ENCODE measurements around the gene C1orf21. TPM values are rescaled to one million over a fixed set of nuclear protein-coding genes. Genes with fewer than 3 reads are reported as not detected.

C1orf21 gene
- total RNA-seq, 1 donor from 2014 or later = 0.09 TPM

DNA sequence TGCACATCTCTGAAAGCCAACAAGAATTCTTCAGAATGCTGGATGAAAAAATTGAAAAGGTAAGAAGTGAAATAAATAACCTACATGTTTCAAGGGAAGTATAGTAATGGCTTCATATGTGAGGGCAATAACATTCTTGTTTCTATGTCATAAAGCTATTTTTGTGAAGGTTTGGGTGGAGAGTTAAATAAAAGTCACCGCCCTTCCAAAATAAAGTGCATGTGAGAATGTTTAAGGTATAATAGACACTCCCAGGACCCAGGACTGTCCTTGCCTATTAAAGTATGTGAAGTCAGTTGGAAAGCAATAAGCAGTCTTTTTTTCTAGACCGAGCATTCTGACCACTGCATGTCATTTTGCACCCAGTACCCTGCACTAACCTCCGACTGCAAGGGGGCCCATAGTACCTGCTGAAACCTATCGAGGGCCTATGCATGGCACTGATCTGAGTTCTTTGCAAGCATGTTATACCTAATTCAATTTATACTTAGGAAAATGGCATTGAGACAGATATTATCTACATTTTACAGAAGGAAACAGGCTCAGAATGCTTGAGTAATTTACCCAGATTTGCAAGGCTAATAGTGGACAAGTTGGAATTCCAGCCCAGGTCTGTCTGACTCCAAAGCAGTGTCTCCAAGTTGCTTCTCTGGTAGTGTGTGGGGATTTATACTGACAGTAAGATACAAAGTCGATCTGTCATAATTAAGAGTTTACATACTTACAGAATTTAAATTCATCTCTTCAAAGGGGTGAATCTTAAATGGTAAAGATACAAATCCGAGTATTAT lies 211.8 kb downstream of the C1orf21 start:
- intact Hi-C loops (cut with micrococcal nuclease) = no loop called here
- H3K27ac Mint-ChIP-seq = no peak overlapping the region
- H3K36me3 Mint-ChIP-seq (ENCODE audit: low read depth) = no peaks in the 10 kb centered on the region
- no peak overlapping the region for H3K4me3 Mint-ChIP-seq
- ChIA-PET CTCF (no interaction called here), POLR2A (no interaction called here)
- H3K27me3 Mint-ChIP-seq = no peaks in the 10 kb centered on the region
- H3K4me1 Mint-ChIP-seq = no peaks in the 10 kb centered on the region
- ATAC-seq (ENCODE audit: low read depth) = no peak
- DNase-seq = no peak
- TF ChIP-seq, protein P1, sequence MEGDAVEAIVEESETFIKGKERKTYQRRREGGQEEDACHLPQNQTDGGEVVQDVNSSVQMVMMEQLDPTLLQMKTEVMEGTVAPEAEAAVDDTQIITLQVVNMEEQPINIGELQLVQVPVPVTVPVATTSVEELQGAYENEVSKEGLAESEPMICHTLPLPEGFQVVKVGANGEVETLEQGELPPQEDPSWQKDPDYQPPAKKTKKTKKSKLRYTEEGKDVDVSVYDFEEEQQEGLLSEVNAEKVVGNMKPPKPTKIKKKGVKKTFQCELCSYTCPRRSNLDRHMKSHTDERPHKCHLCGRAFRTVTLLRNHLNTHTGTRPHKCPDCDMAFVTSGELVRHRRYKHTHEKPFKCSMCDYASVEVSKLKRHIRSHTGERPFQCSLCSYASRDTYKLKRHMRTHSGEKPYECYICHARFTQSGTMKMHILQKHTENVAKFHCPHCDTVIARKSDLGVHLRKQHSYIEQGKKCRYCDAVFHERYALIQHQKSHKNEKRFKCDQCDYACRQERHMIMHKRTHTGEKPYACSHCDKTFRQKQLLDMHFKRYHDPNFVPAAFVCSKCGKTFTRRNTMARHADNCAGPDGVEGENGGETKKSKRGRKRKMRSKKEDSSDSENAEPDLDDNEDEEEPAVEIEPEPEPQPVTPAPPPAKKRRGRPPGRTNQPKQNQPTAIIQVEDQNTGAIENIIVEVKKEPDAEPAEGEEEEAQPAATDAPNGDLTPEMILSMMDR (IDR thresholded peaks at IDR 0.05) = no peak
- no peaks in the 10 kb centered on the region for H3K9me3 Mint-ChIP-seq

DNA sequence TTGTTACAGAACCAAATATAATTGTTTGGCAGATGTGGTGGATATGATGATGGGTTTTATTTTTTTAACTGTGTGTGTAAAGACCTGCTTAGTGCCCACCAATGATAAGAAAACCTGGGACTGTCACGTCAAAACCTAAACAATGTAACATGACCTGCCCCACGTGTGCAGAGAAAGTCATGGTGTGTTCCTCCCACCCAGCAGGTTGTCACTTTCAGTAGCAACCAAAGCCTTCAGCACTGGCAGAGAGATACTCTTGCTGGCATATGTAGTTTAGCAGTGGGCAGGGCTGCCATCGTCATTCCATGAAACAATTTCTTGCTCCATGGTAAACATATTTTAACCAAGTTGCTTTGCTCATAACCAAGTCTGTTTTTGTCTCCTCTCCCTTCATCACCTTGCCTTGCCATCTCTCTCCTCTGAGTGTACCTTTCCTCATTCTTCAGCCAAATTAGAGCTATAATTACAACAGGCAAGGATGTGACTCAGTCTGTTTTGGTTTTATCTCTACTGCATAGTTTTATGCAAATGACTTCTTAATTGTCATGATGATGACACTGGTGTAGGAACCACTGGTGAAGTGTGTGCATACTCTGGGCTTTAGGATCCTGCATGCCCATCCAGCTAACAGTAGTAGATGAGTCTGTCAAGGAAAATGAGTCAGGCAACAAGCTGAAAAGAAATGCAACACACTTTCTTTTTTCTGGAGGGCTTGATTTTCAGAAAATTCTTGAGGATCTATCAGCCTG lies 217.5 kb downstream of the C1orf21 start:
- Mint-ChIP-seq H3K36me3 (ENCODE audit: low read depth) (no peaks in the 10 kb centered on the region), H3K4me1 (no peaks in the 10 kb centered on the region), H3K9me3 (no peaks in the 10 kb centered on the region), H3K4me3 (no peak overlapping the region), H3K27me3 (no peaks in the 10 kb centered on the region), H3K27ac (no peak overlapping the region)
- intact Hi-C loops (cut with micrococcal nuclease) = no loop called here
- ATAC-seq (ENCODE audit: low read depth) (no peak), DNase-seq (no peak)
- TF ChIP-seq, protein P1 (IDR thresholded peaks at IDR 0.05) = no peak
- ChIA-PET CTCF (no interaction called here), POLR2A (no interaction called here)

DNA sequence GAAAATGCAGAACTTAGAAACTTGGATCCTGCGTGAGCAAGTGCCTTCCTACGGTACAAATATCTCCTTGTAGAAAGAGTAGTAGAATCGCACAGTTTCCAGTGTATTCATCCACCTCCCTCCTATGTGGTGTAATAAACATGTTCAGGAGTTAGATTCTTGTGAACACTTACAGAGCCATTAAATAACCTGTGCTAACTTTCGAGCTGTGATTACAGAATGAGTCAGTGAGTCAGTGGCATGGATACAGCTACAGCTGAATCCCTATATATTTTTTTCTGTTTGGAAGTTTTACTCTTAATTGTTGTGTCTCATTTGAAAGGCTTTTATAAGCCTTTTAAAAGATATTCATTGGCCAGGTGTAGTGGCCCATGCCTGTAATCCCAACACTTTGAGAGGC lies 219.1 kb downstream of the C1orf21 start:
- no peaks in the 10 kb centered on the region for H3K27me3 Mint-ChIP-seq
- H3K27ac Mint-ChIP-seq = no peak overlapping the region
- no peaks in the 10 kb centered on the region for H3K9me3 Mint-ChIP-seq
- H3K4me3 Mint-ChIP-seq = no peak overlapping the region
- ATAC-seq (ENCODE audit: low read depth) (no peak), DNase-seq (no peak)
- H3K36me3 Mint-ChIP-seq (ENCODE audit: low read depth) = no peaks in the 10 kb centered on the region
- intact Hi-C loops (cut with micrococcal nuclease) = no loop called here
- TF ChIP-seq, protein P1 (IDR thresholded peaks at IDR 0.05) = no peak
- ChIA-PET POLR2A (no interaction called here), CTCF (no interaction called here)
- no peaks in the 10 kb centered on the region for H3K4me1 Mint-ChIP-seq

DNA sequence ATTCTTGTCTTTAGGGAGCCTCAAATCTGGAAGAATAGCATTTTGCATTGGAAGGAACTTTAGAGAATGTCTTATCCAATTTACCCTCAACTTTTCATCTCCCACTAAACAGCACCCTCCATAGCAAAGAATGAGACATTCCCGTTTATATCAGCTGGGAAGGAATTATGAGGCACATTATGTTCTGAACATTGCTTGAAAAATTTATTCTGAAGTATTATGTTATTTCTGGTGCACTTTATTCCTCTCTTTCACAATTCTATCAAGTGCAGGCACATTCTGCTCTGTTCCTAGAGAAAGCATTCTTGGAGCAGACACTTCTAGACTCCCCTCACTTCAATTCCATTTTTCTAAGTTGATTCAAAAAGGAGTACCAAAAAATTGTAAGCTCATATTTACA lies 220.0 kb downstream of the C1orf21 start:
- DNase-seq = no peak

DNA sequence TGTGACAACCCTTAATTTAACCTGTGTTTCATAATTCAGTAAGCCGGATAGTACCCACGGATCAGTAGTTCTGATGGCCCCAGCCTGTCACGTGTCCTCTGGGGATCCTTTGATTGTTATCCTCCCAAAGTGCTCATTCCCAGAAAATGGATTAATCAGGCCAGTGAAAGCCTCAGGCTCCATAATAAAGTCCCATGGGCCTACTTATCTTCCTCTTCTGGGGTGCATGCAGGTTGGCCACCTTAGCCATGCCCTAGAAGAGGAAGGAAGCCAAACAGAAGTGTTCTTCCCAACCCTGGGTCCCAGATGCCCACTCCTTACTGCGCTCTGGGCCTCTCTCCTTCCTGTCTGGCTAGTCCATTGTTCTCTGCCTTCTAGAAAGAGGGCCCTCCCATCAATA lies 221.8 kb downstream of the C1orf21 start:
- ChIA-PET CTCF (no interaction called here), POLR2A (no interaction called here)
- ATAC-seq (ENCODE audit: low read depth) (no peak), DNase-seq (no peak)
- TF ChIP-seq, protein P1 (IDR thresholded peaks at IDR 0.05) = no peak
- no peaks in the 10 kb centered on the region for H3K9me3 Mint-ChIP-seq
- H3K4me1 Mint-ChIP-seq = no peaks in the 10 kb centered on the region
- H3K27me3 Mint-ChIP-seq = no peaks in the 10 kb centered on the region
- no peaks in the 10 kb centered on the region for H3K36me3 Mint-ChIP-seq (ENCODE audit: low read depth)
- no peak overlapping the region for H3K4me3 Mint-ChIP-seq
- H3K27ac Mint-ChIP-seq = no peak overlapping the region
- intact Hi-C loops (cut with micrococcal nuclease) = no loop called here

More for the DNA sequence above, 220.0 kb downstream of the C1orf21 start:
- CTCF ChIA-PET = no interaction called here
- intact Hi-C loops (cut with micrococcal nuclease) = no loop called here
- H3K9me3 Mint-ChIP-seq = no peaks in the 10 kb centered on the region
- no peak overlapping the region for H3K27ac Mint-ChIP-seq
- no peaks in the 10 kb centered on the region for H3K27me3 Mint-ChIP-seq
- ATAC-seq (ENCODE audit: low read depth) = no peak
- H3K4me3 Mint-ChIP-seq = no peak overlapping the region
- POLR2A ChIA-PET = no interaction called here
- H3K4me1 Mint-ChIP-seq = no peaks in the 10 kb centered on the region
- TF ChIP-seq, protein P1 (IDR thresholded peaks at IDR 0.05) = no peak
- no peaks in the 10 kb centered on the region for H3K36me3 Mint-ChIP-seq (ENCODE audit: low read depth)
